Sigmoid colon (tissue), 7 donors: ENCODE measurements around the gene RRP12. TPM values are rescaled to one million over a fixed set of nuclear protein-coding genes. Genes with fewer than 3 reads are reported as not detected.

Experiments
- DNase-seq: peaks from one replicate; pipeline ENCODE4 v3.0.0-alpha.2; 2019
- H3K27ac ChIP-seq, 4 donors: fragments of 200-600 bp; sonication (generic); one replicate each; pipeline ENCODE4 v1.5.1; 2016 to 2019; ENCODE audit warnings: mild to moderate bottlenecking in 1 of 4
- H3K27me3 ChIP-seq, 3 donors: fragments of 200-600 bp; sonication (generic); one replicate each; pipeline ENCODE4 v1.5.1; 2019; ENCODE audit warnings: mild to moderate bottlenecking in 1 of 3
- H3K36me3 ChIP-seq, 4 donors: fragments of 200-600 bp; sonication (generic); one replicate each; pipeline ENCODE4 v1.5.1; 2016 to 2019
- H3K4me1 ChIP-seq, 4 donors: fragments of 200-600 bp; sonication (generic); one replicate each; pipeline ENCODE4 v1.5.1; 2017 to 2019
- H3K4me3 ChIP-seq, 4 donors: fragments of 200-600 bp; sonication (generic); one replicate each; pipeline ENCODE4 v1.5.1; 2017 to 2019; ENCODE audit warnings: mild to moderate bottlenecking in 2 of 4, moderate library complexity in 1 of 4
- H3K9me3 ChIP-seq, 4 donors: fragments of 200-600 bp in 3 of 4; sonication (generic) in 3 of 4; one replicate each; pipeline versions ENCODE4 v1.5.1 to v1.6.1; 2013 to 2019
- EP300 ChIP-seq, 4 donors: sonication (generic); formaldehyde crosslinking; IDR thresholded peaks; one replicate each; pipeline ENCODE4 v1.6.1; 2017; ENCODE audit warnings: antibody characterized with exemption in 4 of 4
- POLR2A ChIP-seq, 2 donors: fragments of 450-650 bp; IDR thresholded peaks; one replicate each; pipeline ENCODE4 v1.6.1; 2016; ENCODE audit warnings: antibody characterized with exemption in 2 of 2, mild to moderate bottlenecking in 2 of 2, moderate library complexity in 2 of 2
- POLR2AphosphoS5 ChIP-seq, 4 donors: sonication (generic); formaldehyde crosslinking; IDR thresholded peaks; one replicate each; pipeline ENCODE4 v1.6.1; 2017; ENCODE audit warnings: antibody characterized with exemption in 4 of 4
- WGBS, 2 donors: extraction: QIAGEN DNeasy Blood & Tissue Kit; methylation state at CpG; one replicate each; pipeline ENCODE4 v1.1.7; 2013; 5-methylcytosine and 5-hydroxymethylcytosine counted together
- intact Hi-C: fragments of 100-400 bp; cut with DNase I; formaldehyde crosslinking; loops from one replicate; pipeline ENCODE4 v1.15.1; 2023
- polyA plus RNA-seq, 3 donors: library from polyadenylated mRNA; stranded (reverse); fragments of 200-250 nt; gene quantifications; one replicate each; pipeline ENCODE4 v1.2.3, GENCODE V29; 2013
- total RNA-seq, 4 donors: library from RNA; depleted of rRNA; stranded (reverse); fragments of >200 nt; gene quantifications; one replicate each; pipeline ENCODE4 v1.1.0, GENCODE V29; 2016
- TF ChIP-seq, protein P1 (sequence below), 4 experiments: fragments of 450-650 bp in 3 of 4; fragments of 200-600 bp in 1 of 4; IDR thresholded peaks; one replicate each; pipeline ENCODE4 v1.5.1; 2016 to 2019; ENCODE audit warnings: antibody characterized with exemption in 4 of 4, mild to moderate bottlenecking in 3 of 4, moderate library complexity in 2 of 4
- donor health status: healthy with polysubstance abuse.
- donor health status: Bipolar disorder and iron deficiency.
- donor health status: healthy.

Gene RRP12
- total and polyA plus RNA-seq, 7 donors: 3.2 to 18.8 (median 7.8) TPM

- Histone ChIP-seq H3K27ac (peak within 1 kb of the TSS; percentile 93 to 95 (median 94)), H3K9me3 (no peaks in the 10 kb centered on the region), H3K36me3 (peaks cover 0 to under 1% (median 0%) of the 10 kb centered on the region in 4 donors), H3K4me1 (peaks cover 0 to 58% (median 47%) of the 10 kb centered on the region in 4 donors), H3K4me3 (peak within 1 kb of the TSS; percentile 79 to 92 (median 81)), H3K27me3 (no peaks in the 10 kb centered on the region)
- WGBS, 2 donors: 0% methylated on average over 103 of the region's 103 CpGs
- intact Hi-C loops: loop anchor here (1.0 to 5.0 kb wide), 2 partner anchors 42 to 68 kb away; partner anchors contain the start of genes ARHGAP19 and RRP12
- peak; percentile 96 for DNase-seq
- TF ChIP-seq, protein P1, sequence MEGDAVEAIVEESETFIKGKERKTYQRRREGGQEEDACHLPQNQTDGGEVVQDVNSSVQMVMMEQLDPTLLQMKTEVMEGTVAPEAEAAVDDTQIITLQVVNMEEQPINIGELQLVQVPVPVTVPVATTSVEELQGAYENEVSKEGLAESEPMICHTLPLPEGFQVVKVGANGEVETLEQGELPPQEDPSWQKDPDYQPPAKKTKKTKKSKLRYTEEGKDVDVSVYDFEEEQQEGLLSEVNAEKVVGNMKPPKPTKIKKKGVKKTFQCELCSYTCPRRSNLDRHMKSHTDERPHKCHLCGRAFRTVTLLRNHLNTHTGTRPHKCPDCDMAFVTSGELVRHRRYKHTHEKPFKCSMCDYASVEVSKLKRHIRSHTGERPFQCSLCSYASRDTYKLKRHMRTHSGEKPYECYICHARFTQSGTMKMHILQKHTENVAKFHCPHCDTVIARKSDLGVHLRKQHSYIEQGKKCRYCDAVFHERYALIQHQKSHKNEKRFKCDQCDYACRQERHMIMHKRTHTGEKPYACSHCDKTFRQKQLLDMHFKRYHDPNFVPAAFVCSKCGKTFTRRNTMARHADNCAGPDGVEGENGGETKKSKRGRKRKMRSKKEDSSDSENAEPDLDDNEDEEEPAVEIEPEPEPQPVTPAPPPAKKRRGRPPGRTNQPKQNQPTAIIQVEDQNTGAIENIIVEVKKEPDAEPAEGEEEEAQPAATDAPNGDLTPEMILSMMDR (IDR thresholded peaks at IDR 0.05): no peak
- TF ChIP-seq EP300 (IDR thresholded peaks at IDR 0.05) (peak in 1 of 4 donors; percentile 15), POLR2A (IDR thresholded peaks at IDR 0.05) (peak; percentile 72 to 77), POLR2AphosphoS5 (IDR thresholded peaks at IDR 0.05) (peak; percentile 76 to 92 (median 89))
Observed at GRCh38 chr10:97334370-97335175, 66.6 kb downstream of the RRP12 start, which contains the start of gene FRAT2. Gene FRAT2, minus strand, starts transcription at chr10:97334729. Its CDS starts 157 bp downstream, at chr10:97334572.

DNA sequence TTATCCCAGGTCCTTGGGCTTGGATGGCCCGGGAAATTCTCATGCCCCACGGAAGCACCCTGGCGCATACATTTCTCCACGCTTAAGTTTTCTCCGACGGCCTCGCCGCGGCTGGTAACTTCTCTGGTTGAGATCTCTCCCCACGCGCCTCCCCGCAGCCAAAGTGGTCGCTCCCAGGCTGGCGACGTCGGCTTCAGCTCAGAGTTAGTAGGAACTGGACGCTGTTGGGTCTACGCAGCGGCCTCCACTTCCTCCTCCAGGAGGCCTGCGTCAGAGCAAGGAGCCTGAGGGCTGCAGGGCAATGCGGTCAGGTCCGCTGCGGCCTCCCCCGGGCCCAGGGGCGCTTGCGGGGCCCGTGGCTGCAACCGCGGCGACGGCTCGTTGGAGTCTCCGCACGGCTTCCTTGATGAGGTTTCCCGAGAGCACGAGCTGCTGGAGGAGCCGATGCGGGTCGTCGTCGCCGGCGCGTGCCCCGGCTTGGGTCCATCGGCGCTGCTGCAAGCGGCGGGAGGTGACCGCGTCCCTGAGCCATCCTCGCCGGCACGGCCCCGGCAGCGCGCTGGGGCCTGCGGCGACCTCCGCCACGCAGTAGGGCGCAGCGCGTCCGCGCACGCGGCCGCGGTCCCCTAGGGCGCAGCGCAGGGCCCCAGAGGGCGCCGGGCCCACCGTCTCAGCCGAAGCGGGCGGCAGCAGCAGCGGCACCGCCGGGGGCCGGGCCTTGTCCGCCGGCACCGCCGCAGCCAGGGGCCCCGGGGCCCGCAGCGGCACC is 67.4 kb downstream of the RRP12 start:
- WGBS, 2 donors: 0% methylated on average over 89 of the region's 89 CpGs
- intact Hi-C loops: loop anchor here (1.0 to 5.0 kb wide), 3 partner anchors 41 to 69 kb away; partner anchors contain the start of genes ARHGAP19 and RRP12
- H3K27me3 ChIP-seq: no peaks in the 10 kb centered on the region
- peak overlapping the region; percentile 93 to 95 (median 94) for H3K27ac ChIP-seq
- peaks cover 0 to 9% (median 0%) of the 10 kb centered on the region in 4 donors for H3K36me3 ChIP-seq
- no peaks in the 10 kb centered on the region for H3K9me3 ChIP-seq
- peak overlapping the region; percentile 79 to 92 (median 81) for H3K4me3 ChIP-seq
- peak; percentile 75 for DNase-seq
- TF ChIP-seq, protein P1 (IDR thresholded peaks at IDR 0.05): no peak
- no peak for TF ChIP-seq EP300 (IDR thresholded peaks at IDR 0.05)
- TF ChIP-seq POLR2A (IDR thresholded peaks at IDR 0.05): no peak
- peak in 3 of 4 donors; percentile 29 to 49 (median 46) for TF ChIP-seq POLR2AphosphoS5 (IDR thresholded peaks at IDR 0.05)
- peaks cover 0 to 62% (median 50%) of the 10 kb centered on the region in 4 donors for H3K4me1 ChIP-seq

DNA sequence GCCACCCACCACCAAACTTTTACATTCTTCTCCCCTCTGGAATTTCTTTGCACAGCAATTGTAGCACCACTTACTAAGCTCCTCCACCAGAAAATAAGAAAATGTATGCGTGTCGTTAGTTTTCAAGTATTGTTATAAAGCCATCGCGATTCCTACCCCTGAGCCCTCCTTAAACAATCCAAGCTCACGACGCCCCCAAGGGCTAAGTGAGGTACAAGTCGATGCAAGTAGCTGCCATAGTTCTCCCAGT is 67.9 kb downstream of the RRP12 start:
- H3K27ac ChIP-seq: peak overlapping the region; percentile 93 to 95 (median 94)
- H3K27me3 ChIP-seq: no peaks in the 10 kb centered on the region
- peaks cover 0 to 14% (median 0%) of the 10 kb centered on the region in 4 donors for H3K36me3 ChIP-seq
- H3K4me1 ChIP-seq: peaks cover 0 to 62% (median 50%) of the 10 kb centered on the region in 4 donors
- TF ChIP-seq POLR2A (IDR thresholded peaks at IDR 0.05) (no peak), EP300 (IDR thresholded peaks at IDR 0.05) (no peak), POLR2AphosphoS5 (IDR thresholded peaks at IDR 0.05) (no peak)
- TF ChIP-seq, protein P1 (IDR thresholded peaks at IDR 0.05): no peak
- 2 to 4% methylated on average over 7 of the region's 7 CpGs for WGBS, 2 donors
- peak overlapping the region; percentile 53 to 92 (median 81) for H3K4me3 ChIP-seq
- DNase-seq: no peak
- H3K9me3 ChIP-seq: no peaks in the 10 kb centered on the region
- intact Hi-C loops: loop anchor here (2.0 to 5.0 kb wide), 2 partner anchors 54 to 69 kb away; partner anchors contain the start of gene RRP12

DNA sequence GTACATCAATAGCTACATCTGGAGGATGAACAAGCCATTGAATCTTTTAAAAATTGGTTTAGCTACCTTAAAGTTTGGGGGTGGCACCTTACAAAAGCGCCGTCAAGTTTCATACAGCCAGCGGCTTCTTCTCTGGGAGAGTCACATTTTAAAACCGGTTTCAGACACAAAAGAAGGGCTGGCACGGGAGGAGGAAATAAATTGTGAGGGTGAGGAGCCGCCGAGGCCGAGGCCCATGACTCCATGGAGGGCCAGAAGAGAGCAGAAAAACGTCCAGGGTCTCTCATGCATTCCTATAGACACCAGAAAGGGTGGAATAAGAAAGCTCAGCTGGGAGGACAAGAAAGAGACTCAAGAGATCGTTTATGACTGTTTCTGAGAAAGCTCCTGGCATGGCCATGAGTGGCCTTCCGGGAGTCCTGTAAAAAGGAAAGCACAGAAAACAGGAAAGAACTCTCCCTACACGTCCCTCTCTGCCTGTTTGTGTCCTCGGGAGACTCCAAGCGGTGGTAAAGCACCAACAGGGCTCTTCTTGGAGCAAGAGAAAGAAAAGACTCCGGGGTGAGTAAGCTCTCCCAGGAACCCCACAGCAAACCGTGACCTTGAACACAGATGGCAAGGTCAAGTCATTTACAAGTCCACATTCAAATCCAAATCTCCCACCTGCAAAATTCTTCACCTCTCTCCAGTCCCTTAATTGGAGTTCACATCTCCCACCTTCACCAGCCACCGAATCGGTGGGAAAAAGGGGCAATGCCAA is 68.4 kb downstream of the RRP12 start:
- peaks cover 0 to 62% (median 50%) of the 10 kb centered on the region in 4 donors for H3K4me1 ChIP-seq
- H3K27me3 ChIP-seq: no peaks in the 10 kb centered on the region
- H3K36me3 ChIP-seq: peaks cover 0 to 14% (median 0%) of the 10 kb centered on the region in 4 donors
- no peaks in the 10 kb centered on the region for H3K9me3 ChIP-seq
- WGBS, 2 donors: 7 to 19% methylated on average over 18 of the region's 18 CpGs
- TF ChIP-seq, protein P1 (IDR thresholded peaks at IDR 0.05): peak in 1 of 4 experiments; percentile 28
- no peak for TF ChIP-seq POLR2A (IDR thresholded peaks at IDR 0.05)
- TF ChIP-seq POLR2AphosphoS5 (IDR thresholded peaks at IDR 0.05): peak in 2 of 4 donors; percentile 33 to 36
- no peak for TF ChIP-seq EP300 (IDR thresholded peaks at IDR 0.05)
- H3K27ac ChIP-seq: peak overlapping the region; percentile 93 to 95 (median 94)
- H3K4me3 ChIP-seq: peak overlapping the region; percentile 53 to 92 (median 81)
- intact Hi-C loops: loop anchor here (1.0 to 5.0 kb wide), 3 partner anchors 13 to 70 kb away; partner anchors contain the start of genes FRAT1 and RRP12
- peak; percentile 75 for DNase-seq
